ENCODE results near the gene SLC6A2. TPM values are rescaled to one million over a fixed set of nuclear protein-coding genes. Genes with fewer than 3 reads are reported as not detected.
A peak's percentile ranks its signal among the peaks of the same experiment; 100 is the strongest.

The SLC6A2 gene
- total and polyA plus RNA-seq, 2 of the 13 experiments (the other 11 are each of a cell fraction or from before 2014, with no cell fraction given), result 0.62 to 0.66 TPM

- TF ChIP-seq TEF (CRISPR knock-in tag; IDR thresholded peaks at IDR 0.05) (peak; percentile 73; the same call in 1 of the 2 replicates), THAP9 (CRISPR knock-in tag; IDR thresholded peaks at IDR 0.05; ENCODE audit: borderline replicate concordance) (peak; percentile 88; the same call in 1 of the 2 replicates), PTBP1 (IDR thresholded peaks at IDR 0.05; ENCODE audit: low read depth, low read length, poor library complexity, severe bottlenecking) (no peak), KAT7 (CRISPR knock-in tag; IDR thresholded peaks at IDR 0.05; ENCODE audit: borderline replicate concordance) (0 out of 2 replicates have a peak, but pooled peaks have one; percentile 37), NFE2L1 (CRISPR knock-in tag; IDR thresholded peaks at IDR 0.05; ENCODE audit: borderline replicate concordance) (peak; percentile 95), ZBTB7B (CRISPR knock-in tag; IDR thresholded peaks at IDR 0.05) (peak; percentile 80), ETV6 (CRISPR knock-in tag; conservative IDR thresholded peaks at IDR 0.05) (peak; percentile 91), ZSCAN20 (CRISPR knock-in tag; IDR thresholded peaks at IDR 0.05; ENCODE audit: borderline replicate concordance) (no peak), SP5 (CRISPR knock-in tag; IDR thresholded peaks at IDR 0.05; ENCODE audit: borderline replicate concordance, low read depth) (peak; percentile 95), NR0B2 (CRISPR knock-in tag; IDR thresholded peaks at IDR 0.05) (no peak), FLYWCH1 (CRISPR knock-in tag; IDR thresholded peaks at IDR 0.05) (no peak), ZFP37 (CRISPR knock-in tag; IDR thresholded peaks at IDR 0.05; ENCODE audit: borderline replicate concordance) (peak; percentile 96), ZNF280B (CRISPR knock-in tag; IDR thresholded peaks at IDR 0.05; ENCODE audit: borderline replicate concordance) (peak; percentile 82; the same call in 1 of the 2 replicates), ZNF136 (CRISPR knock-in tag; IDR thresholded peaks at IDR 0.05; ENCODE audit: low read depth) (0 out of 2 replicates have a peak, but pooled peaks have one; percentile 74), ZNF597 (CRISPR knock-in tag; IDR thresholded peaks at IDR 0.05) (no peak), CERS6 (CRISPR knock-in tag; IDR thresholded peaks at IDR 0.05) (no peak)
These were observed 32.7 kb upstream of the SLC6A2 start (continued) for GRCh38 chr16:55622930-55623561.
